ENCODE results near the gene SOAT1.
"Not testable (repeated sequence)": the region's sequence is repeated elsewhere in the genome, so short reads cannot be mapped to it uniquely, and the experiment has no call there.

Gene SOAT1

GRCh38 chr1:179293340-179294327 lies at the start of gene SOAT1:
Gene SOAT1, plus strand, starts transcription at chr1:179293797. Its CDS starts 8,888 bp downstream, at chr1:179302685.
- DNase-seq, result peak; percentile 97

- DNase-seq, result peak; percentile 7
These were observed 48.2 kb upstream of the SOAT1 start for GRCh38 chr1:179245426-179245825.

- no peak for DNase-seq
These were observed 45.7 kb upstream of the SOAT1 start for GRCh38 chr1:179247923-179248322.

DNA sequence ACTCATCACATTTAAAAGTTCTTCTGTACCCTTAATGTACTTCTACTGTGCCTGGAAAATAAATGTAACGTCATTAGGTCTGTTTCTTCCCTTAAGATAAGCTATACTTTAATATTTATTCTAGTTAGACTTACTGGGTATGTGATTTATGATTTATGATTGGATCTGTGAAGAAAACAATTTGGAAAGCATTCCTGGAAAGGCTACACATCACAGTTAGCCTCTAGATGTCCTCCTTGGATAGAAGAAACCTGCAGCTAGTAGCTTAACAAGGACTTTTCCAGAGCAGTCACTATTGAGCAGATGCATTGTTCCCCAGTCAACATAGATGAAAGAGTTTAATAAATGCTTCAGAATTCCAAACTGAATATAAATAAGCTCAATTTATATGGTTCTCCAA lies 41.9 kb upstream of the SOAT1 start:
- DNase-seq, result no peak

DNA sequence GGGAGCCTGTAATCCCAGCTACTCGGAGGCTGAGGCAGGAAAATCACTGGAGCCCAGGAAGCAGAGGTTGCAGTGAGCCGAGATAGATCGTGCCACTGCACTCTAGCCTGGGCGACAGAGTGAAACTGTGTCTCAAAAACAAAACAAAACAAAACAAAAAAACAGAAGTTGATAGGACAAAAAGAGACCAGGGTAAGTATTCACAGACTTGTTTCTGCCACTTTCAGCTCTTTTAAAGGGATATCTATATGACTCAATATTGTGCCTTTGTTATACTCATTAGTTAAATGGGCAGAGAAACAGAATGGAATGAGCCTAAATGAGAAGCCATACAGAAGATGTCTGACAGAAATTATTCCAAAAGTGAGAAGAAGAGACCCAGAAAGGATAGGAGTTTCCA lies 41.0 kb upstream of the SOAT1 start:
- no peak for DNase-seq

GRCh38 chr1:179253286-179253972 lies 40.2 kb upstream of the SOAT1 start:
- no peak for DNase-seq

DNA sequence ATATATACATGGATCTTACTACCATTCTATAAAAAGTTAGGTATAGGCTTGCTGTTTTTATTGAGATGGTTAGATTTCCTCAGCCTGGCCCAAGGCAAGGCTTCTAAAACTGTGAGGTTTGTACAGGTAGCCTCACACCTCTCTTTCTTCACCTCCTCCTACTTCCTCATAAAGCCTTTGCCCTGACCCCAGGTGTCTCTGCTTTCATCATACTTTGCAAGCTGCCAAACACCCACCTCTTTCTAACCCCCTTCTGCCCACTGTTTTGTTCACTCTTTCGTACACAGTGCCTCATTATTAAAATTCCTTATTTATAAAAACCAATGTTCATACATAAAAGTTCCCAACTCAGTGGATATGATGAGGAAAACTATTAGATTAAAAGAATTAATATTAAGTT lies 31.4 kb upstream of the SOAT1 start:
- no peak for DNase-seq

DNA sequence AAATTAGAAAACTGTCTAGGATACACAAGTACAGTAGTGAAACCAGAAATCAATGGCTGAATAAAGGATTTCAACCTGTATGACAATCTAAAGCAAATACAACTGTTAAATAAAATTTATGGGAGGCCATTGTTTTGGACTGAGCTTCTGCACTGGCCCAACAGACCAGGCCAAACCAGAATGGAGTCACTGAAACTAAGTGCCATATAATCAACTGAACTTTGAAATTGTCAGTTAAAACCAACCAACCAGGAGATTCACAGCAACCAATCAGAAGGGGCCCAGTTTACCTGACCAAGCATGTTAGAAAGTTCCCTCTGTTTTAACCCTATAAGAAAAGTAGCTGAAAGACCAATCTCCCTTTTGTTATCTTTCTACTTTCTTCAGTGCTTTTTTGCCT lies 30.5 kb upstream of the SOAT1 start:
- DNase-seq, result no peak

DNA sequence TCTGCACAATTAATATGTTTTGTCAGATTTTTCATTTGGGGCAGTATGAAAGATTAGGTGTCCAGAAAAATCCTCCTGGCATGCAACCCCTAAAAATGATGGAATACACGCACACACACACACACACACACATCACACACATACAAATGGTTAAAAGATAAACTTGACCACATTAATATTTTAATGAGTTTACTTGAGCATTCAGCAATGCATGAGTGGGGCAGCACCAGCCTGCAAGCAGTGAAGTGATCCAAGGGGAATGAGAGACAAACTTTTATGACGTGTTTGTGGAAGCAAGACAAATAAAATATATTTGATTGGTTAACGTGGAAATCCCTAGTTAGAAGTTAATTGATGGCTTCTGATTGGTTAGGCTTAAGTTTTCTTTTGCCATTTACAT lies 29.1 kb upstream of the SOAT1 start:
- no peak for DNase-seq

- no peak for DNase-seq
These were observed 24.5 kb upstream of the SOAT1 start for GRCh38 chr1:179269071-179269470.

GRCh38 chr1:179274424-179274823 lies 19.2 kb upstream of the SOAT1 start:
- not testable (repeated sequence) for DNase-seq

- no peak for DNase-seq
These were observed 14.7 kb upstream of the SOAT1 start for GRCh38 chr1:179278920-179279319.

DNA sequence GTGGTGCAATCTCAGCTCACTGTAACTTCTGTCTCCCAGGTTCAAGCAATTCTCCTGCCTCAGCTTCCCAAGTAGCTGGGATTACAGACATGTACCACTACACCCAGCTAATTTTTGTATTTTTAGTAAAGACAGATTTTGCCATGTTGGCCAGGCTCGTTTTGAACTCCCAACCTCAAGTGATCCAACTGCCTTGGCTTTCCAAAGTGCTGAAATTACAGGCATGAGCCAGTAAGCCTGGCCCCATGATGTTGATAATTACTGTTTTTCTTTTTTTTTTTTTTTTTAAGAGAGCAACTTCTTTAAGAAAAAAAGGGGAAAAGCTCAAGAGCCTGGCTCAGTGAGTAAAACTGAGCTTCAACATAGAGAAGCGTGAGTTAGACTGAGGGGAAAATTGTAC lies 9.6 kb upstream of the SOAT1 start:
- DNase-seq, result no peak

DNA sequence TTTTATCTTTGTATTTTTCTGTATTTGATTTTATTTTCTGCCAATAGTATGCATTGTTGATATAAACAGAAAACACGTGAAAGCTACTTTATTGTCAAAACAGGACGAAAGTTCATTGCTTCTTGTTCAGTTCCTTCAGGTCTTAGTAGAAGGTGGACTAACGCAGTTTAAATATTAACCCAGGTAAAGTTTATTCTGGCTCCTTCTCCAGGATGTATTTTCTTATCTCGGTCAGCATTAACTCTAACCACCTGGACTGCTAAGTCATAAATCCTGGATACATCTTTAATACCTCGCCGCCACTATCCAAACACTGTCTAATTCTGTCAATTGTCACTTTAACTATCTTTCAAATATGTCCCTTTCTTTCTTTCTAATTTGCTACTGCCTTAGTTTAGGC lies 5.7 kb upstream of the SOAT1 start:
- DNase-seq, result no peak

DNA sequence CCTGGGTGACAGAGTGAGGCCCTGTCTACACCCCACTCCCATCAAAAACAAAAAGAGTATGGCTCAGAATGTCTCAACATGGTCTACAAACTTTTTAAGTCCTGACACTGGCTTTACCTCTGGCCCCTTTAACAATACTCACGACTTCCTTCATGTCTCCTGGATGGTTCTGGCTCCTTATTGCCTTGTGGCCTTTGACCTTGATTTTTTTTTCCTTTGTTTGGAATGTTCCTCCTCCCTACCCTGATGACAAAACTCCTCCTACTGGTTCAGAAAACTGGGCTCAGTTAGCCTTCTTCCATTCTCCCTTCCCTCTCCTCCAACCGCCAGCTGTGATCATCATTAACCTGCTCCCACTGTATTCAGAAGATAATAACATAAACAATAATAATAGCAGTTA lies 4.6 kb upstream of the SOAT1 start:
- DNase-seq, result no peak

DNA sequence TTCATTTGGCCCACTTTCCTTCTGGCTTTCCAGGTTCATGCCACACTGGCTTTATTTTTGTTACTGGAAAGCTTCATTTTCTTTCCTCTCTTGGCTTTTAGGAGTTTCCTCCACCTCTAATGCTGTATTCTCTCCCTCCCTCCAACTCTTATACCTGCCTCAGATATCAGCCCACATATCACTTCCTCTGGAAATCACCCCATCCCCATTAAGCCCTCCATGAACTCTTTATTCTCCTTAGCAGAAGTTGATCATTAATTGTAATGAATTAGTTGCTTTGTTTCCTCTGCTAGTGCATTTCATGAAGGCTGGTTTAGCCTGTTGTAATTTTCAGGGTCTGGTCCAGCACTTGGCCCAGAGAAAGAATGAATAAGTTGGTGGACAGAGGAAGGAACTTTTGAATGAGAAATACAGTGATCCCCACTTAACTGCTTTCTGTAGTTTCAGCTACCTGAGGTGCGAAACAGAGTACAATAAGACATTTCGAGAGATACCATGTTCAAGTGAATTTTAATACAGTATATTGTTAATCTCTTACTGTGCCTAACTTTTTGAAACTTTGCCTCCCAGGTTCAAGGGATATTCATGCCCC lies 1.7 kb downstream of the SOAT1 start:
- no peak for DNase-seq

GRCh38 chr1:179296356-179297104 lies 2.9 kb downstream of the SOAT1 start:
- DNase-seq, result no peak

GRCh38 chr1:179297105-179297378 lies 3.4 kb downstream of the SOAT1 start:
- no peak for DNase-seq

- peak; percentile 83 for DNase-seq
These were observed 5.4 kb downstream of the SOAT1 start for GRCh38 chr1:179298952-179299351.

GRCh38 chr1:179300112-179300511 lies 6.5 kb downstream of the SOAT1 start:
- peak; percentile 30 for DNase-seq

DNA sequence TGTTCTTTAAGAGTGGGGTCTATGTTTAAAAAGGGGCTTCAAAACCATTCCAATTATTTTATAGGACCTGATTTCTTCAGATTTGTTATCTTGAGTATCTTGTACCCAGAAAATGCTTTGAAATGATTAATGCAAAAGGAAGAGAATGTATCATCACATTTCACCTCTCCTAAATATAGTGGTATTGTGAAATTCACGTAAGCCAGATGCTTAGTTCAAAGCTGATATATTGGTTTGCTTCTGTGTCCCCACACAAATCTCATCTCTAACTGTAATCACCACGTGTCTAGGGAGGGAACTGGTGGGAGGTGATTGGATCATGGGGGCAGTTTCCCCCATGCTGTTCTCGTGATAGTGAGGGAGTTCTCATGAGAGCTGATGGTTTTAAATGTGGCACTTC lies 8.5 kb downstream of the SOAT1 start:
- DNase-seq, result no peak

DNA sequence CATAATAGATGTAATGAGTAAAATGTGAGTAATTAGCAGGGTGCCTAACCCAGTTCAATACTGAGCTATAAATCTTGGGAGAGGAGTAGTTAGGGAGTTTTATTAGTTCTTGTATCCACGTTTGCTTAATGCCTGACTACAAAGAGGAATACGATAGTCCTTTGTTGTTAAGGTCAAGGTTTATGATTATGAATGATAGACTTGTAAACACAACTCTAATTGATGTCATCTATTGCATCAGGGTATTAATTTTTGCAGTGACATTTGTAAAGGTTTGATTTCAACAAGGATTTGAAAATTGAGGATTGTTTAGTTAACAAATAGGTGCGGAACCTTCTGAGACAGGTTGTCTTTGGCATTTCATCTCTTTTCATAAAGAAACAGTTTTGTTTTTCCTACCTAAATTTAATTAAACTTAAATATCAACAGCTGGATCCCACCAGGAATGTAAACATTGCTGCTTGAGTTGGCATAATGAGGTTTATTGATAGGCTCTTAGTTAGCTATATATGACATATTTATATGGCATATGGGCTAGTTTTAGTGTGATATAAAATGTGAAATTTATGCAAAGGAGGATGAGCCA lies 9.7 kb downstream of the SOAT1 start:
- DNase-seq, result no peak

GRCh38 chr1:179305450-179305849 lies 11.9 kb downstream of the SOAT1 start:
- no peak for DNase-seq
